ENCODE measurements around the gene ZNF740. TPM values are rescaled to one million over a fixed set of nuclear protein-coding genes. Genes with fewer than 3 reads are reported as not detected.

Gene ZNF740
- total and polyA plus RNA-seq, 2 of the 8 experiments (the other 6 are each of a cell fraction or from before 2014, with no cell fraction given) = 8.2 to 40.0 TPM

DNA sequence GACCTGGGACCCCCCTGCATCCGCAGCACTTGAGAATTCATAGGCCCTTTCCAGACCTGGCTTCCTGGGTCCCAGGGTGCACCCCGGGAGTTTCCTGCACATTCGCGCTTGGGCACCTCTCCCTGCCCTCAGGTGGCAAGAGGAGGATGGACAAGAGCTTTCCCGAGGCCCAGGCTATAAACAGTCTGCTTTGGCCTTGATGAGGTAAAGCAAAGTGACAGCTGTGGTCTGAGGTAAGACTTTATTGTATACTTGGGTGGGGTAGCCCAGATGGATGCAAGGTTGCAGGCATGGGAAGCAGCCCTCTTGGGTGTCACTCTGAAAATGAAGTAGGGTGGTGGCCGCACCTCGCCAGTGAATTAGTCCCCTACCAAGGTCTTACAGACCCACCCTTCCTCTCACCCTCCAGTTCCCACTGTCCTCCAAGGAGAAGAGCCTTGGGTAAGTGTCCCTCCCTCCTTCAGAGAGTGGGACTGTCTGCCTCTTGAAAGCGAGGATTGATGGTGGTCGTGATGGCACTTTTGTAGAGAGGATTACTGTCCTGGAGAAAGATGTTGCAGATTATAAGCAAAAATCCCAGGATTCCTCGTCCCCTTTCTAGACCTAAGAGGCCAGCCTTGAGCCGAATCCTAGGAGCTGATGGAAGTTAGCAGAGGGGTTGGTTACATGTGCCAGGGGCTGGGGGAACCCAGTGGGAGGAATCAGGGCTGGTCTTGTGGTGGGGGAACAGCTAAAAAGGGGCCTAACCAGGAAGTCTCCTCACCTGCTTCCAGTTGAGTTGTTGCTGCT is 10.8 kb downstream of the ZNF740 start:
- H4K20me1 ChIP-seq (replicated peaks in 1 of 2; ENCODE audit: control insufficient read depth in 1 of 2, insufficient read depth in 2 of 2, low read length in 2 of 2) = peaks cover 2 to 9% of the 10 kb centered on the region in 2 experiments
- H4K5ac ChIP-seq (ENCODE audit: insufficient read length, low read depth, low read length) = no peak overlapping the region
- H4K91ac ChIP-seq (replicated peaks; ENCODE audit: insufficient read length, low read length) = no peak overlapping the region
- no peak overlapping the region for H2BK20ac ChIP-seq (ENCODE audit: low read length)
- no peaks in the 10 kb centered on the region; the same call in 1 of the 2 replicates for H3K79me1 ChIP-seq (ENCODE audit: low read depth, low read length)
- H2BK5ac ChIP-seq (ENCODE audit: low read depth, low read length) = no peak overlapping the region
- peaks cover 0 to 6% (median 3%) of the 10 kb centered on the region in 4 experiments; a peak in 4 of 7 replicates for H3K4me1 ChIP-seq (replicated peaks in 1 of 4; ENCODE audit: control insufficient read depth in 3 of 4, insufficient read depth in 4 of 4, low read length in 3 of 4)
- no peak overlapping the region for H3K27ac ChIP-seq (ENCODE audit: low read depth, low read length)
- H3K4me2 ChIP-seq (ENCODE audit: insufficient read depth in 1 of 2, low read depth in 2 of 2, low read length in 2 of 2) = no peak overlapping the region
- H3K27me3 ChIP-seq (replicated peaks in 1 of 4; ENCODE audit: control insufficient read depth in 3 of 4, extremely low read depth in 1 of 4, insufficient read depth in 3 of 4, low read length in 3 of 4) = peaks cover 0 to 15% (median 6%) of the 10 kb centered on the region in 4 experiments; a peak in 5 of 7 replicates
- H3K23ac ChIP-seq (ENCODE audit: insufficient read length) = no peak overlapping the region
- H2AFZ ChIP-seq (ENCODE audit: low read length) = no peak overlapping the region
- CTCF ChIA-PET (ENCODE audit: partially characterized antibody) = interaction anchor here (1.4 to 7.7 kb wide), 6 partner anchors 10 to 125 kb away, joined by 5 to 99 read pairs (median 20); partner anchors contain the start of genes CSAD and ZNF740
- POLR2A ChIA-PET (ENCODE audit: partially characterized antibody) = interaction anchor here (0.8 to 2.8 kb wide), 2 partner anchors 10 to 152 kb away, joined by 3 to 13 read pairs; partner anchors contain the start of genes CSAD and ZNF740
- H4K8ac ChIP-seq (ENCODE audit: extremely low read depth, insufficient read depth, low read length) = no peak overlapping the region
- H3K9ac ChIP-seq (replicated peaks in 1 of 4; ENCODE audit: extremely low read depth in 1 of 4, low read depth in 3 of 4, low read length in 3 of 4) = no peak overlapping the region
- H3K23me2 ChIP-seq (ENCODE audit: low read depth, low read length) = no peaks in the 10 kb centered on the region
- no peak overlapping the region for H2BK15ac ChIP-seq (ENCODE audit: low read length)
- FAIRE-seq (no peak), DNase-seq (ENCODE audit: low read depth in 1 of 2, low spot score in 2 of 2) (no peak)
- no peaks in the 10 kb centered on the region for H3K79me2 ChIP-seq (ENCODE audit: control insufficient read depth in 1 of 2, insufficient read depth in 2 of 2, low read length in 2 of 2)
- H2BK12ac ChIP-seq (ENCODE audit: low read depth, low read length) = no peak overlapping the region
- H3K4ac ChIP-seq (replicated peaks; ENCODE audit: insufficient read length, low read depth, low read length) = no peak overlapping the region
- H3K4me3 ChIP-seq (ENCODE audit: extremely low read depth in 1 of 4, insufficient read depth in 2 of 4, low read depth in 3 of 4, low read length in 4 of 4) = no peak overlapping the region
- no peak overlapping the region for H3K18ac ChIP-seq (ENCODE audit: extremely low read depth, low read length)
- no peak overlapping the region for H2BK120ac ChIP-seq (replicated peaks; ENCODE audit: low read depth, low read length)
- H3K56ac ChIP-seq (replicated peaks; ENCODE audit: insufficient read length, low read depth, low read length) = no peak overlapping the region
- no peak overlapping the region for H2AK5ac ChIP-seq (ENCODE audit: low read depth, low read length)
- 91% methylated on average over 11 of the region's 11 CpGs; no CpG with 5 or more reads in 1 of the 2 experiments for WGBS, 2 experiments (ENCODE audit: extremely low coverage in 1 of 2, insufficient coverage in 1 of 2, insufficient read length in 1 of 2, insufficient replicate concordance in 2 of 2, low coverage in 1 of 2, low lambda C conversion rate in 2 of 2, missing lambda C conversion rate in 1 of 2)
- no peak overlapping the region for H3K14ac ChIP-seq (ENCODE audit: insufficient read length)
- TF ChIP-seq POLR2A (IDR thresholded peaks at IDR 0.05; ENCODE audit: control extremely low read depth in 1 of 2, low read depth in 2 of 2, low read length in 2 of 2) (peak in 1 of 2 experiments; percentile 38; a peak in 1 of 3 replicates), JUND (IDR thresholded peaks at IDR 0.05; ENCODE audit: low read length) (no peak)
- no peaks in the 10 kb centered on the region for H3K9me3 ChIP-seq (ENCODE audit: insufficient read depth in 2 of 2, low read depth in 1 of 2, low read length in 1 of 2)
- peaks cover 3 to 23% (median 11%) of the 10 kb centered on the region in 4 experiments; a peak in 7 of 8 replicates for H3K36me3 ChIP-seq (ENCODE audit: control insufficient read depth in 2 of 4, insufficient read depth in 4 of 4, low read length in 3 of 4)
